Measurements from ENCODE around the gene PLD1.
A peak's percentile ranks its signal among the peaks of the same experiment; 100 is the strongest.
"Not testable (repeated sequence)": the region's sequence is repeated elsewhere in the genome, so short reads cannot be mapped to it uniquely, and the experiment has no call there.

The PLD1 gene, protein sequence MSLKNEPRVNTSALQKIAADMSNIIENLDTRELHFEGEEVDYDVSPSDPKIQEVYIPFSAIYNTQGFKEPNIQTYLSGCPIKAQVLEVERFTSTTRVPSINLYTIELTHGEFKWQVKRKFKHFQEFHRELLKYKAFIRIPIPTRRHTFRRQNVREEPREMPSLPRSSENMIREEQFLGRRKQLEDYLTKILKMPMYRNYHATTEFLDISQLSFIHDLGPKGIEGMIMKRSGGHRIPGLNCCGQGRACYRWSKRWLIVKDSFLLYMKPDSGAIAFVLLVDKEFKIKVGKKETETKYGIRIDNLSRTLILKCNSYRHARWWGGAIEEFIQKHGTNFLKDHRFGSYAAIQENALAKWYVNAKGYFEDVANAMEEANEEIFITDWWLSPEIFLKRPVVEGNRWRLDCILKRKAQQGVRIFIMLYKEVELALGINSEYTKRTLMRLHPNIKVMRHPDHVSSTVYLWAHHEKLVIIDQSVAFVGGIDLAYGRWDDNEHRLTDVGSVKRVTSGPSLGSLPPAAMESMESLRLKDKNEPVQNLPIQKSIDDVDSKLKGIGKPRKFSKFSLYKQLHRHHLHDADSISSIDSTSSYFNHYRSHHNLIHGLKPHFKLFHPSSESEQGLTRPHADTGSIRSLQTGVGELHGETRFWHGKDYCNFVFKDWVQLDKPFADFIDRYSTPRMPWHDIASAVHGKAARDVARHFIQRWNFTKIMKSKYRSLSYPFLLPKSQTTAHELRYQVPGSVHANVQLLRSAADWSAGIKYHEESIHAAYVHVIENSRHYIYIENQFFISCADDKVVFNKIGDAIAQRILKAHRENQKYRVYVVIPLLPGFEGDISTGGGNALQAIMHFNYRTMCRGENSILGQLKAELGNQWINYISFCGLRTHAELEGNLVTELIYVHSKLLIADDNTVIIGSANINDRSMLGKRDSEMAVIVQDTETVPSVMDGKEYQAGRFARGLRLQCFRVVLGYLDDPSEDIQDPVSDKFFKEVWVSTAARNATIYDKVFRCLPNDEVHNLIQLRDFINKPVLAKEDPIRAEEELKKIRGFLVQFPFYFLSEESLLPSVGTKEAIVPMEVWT

GRCh38 chr3:171809861-171810628 is at the start of gene PLD1:
PLD1 (minus strand) TSS chr3:171810483; CDS start chr3:171738051, 72,432 bp downstream.
- peak; percentile 97 for DNase-seq (ENCODE audit: low read depth)
- TF ChIP-seq, protein P1, sequence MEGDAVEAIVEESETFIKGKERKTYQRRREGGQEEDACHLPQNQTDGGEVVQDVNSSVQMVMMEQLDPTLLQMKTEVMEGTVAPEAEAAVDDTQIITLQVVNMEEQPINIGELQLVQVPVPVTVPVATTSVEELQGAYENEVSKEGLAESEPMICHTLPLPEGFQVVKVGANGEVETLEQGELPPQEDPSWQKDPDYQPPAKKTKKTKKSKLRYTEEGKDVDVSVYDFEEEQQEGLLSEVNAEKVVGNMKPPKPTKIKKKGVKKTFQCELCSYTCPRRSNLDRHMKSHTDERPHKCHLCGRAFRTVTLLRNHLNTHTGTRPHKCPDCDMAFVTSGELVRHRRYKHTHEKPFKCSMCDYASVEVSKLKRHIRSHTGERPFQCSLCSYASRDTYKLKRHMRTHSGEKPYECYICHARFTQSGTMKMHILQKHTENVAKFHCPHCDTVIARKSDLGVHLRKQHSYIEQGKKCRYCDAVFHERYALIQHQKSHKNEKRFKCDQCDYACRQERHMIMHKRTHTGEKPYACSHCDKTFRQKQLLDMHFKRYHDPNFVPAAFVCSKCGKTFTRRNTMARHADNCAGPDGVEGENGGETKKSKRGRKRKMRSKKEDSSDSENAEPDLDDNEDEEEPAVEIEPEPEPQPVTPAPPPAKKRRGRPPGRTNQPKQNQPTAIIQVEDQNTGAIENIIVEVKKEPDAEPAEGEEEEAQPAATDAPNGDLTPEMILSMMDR (conservative IDR thresholded peaks at IDR 0.05; ENCODE audit: low read length): 0 out of 2 replicates have a peak, but pooled peaks have one; percentile 9
- peak within 1 kb of the TSS; percentile 72 for H3K4me3 ChIP-seq (ENCODE audit: low read length)

DNA sequence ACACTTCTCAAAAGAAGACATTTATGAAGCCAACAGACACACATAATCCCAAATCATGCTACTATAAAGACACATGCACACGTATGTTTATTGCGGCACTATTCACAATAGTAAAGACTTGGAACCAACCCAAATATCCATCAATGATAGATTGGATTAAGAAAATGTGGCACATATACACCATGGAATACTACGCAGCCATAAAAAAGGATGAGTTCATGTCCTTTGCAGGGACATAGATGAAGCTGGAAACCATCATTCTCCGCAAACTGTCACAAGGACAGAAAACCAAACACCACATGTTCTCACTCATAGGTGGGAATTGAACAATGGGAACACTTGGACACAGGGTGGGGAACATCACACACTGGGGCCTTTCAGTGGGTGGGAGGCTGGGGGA is 48.5 kb upstream of the PLD1 start:
- not testable (repeated sequence) for H3K4me3 ChIP-seq (ENCODE audit: low read length); DNase-seq (ENCODE audit: low read depth)

DNA sequence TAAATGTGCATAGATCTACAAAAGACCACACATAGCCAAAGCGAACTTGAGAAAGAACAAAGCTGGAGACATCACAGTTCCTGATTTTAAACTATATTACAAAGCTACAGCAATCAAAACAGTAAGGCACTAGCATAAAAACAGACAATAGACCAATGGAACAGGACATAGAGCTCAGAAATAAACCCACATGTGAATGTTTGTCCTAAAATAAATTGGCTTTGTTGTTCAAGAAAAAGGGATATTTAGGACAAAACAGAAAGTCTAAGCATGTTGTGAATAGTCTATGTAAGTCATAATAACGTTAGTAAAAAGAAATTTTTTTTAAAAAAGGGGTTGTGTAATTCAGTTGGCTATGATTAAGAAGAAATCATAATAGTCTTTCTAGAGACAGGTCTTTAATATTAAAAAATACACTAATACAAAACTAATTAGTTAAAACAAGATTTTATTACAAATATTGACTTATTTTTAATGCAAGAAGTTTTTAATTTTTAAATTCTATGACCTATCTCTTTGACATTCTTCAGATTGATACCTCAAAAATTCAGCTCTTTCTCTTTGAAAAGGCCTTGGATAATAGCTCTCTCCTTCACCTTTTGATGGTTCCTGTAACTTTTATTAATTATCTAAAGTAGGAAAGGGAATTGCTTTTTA is 44.5 kb upstream of the PLD1 start:
- TF ChIP-seq, protein P1 (conservative IDR thresholded peaks at IDR 0.05; ENCODE audit: low read length): no peak
- DNase-seq (ENCODE audit: low read depth): no peak
- no peak overlapping the region for H3K4me3 ChIP-seq (ENCODE audit: low read length)

DNA sequence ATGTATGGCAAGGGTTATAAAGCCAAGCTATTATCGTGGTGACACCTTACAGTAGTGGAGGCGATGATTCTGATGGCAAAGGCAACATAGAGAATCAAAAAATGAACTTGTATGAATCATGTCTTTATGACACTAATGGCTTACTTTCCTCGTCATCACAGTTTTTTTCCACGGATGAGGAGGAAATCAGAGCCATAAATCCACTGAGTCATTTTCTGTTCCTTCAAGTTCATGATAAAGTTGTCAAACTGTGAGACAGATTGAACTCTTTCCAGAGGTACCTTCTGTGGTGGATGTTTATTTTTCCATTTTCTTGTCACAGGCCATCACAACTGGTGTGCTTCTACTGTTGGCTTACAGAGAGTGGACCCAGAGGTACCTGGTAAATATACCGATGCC is 41.4 kb upstream of the PLD1 start:
- no peak overlapping the region for H3K4me3 ChIP-seq (ENCODE audit: low read length)
- DNase-seq (ENCODE audit: low read depth): no peak
- TF ChIP-seq, protein P1 (conservative IDR thresholded peaks at IDR 0.05; ENCODE audit: low read length): no peak

- no peak for DNase-seq (ENCODE audit: low read depth)
- TF ChIP-seq, protein P1 (conservative IDR thresholded peaks at IDR 0.05; ENCODE audit: low read length): no peak
- H3K4me3 ChIP-seq (ENCODE audit: low read length): no peak overlapping the region
Measured at GRCh38 chr3:171850960-171851659, 40.8 kb upstream of the PLD1 start.

DNA sequence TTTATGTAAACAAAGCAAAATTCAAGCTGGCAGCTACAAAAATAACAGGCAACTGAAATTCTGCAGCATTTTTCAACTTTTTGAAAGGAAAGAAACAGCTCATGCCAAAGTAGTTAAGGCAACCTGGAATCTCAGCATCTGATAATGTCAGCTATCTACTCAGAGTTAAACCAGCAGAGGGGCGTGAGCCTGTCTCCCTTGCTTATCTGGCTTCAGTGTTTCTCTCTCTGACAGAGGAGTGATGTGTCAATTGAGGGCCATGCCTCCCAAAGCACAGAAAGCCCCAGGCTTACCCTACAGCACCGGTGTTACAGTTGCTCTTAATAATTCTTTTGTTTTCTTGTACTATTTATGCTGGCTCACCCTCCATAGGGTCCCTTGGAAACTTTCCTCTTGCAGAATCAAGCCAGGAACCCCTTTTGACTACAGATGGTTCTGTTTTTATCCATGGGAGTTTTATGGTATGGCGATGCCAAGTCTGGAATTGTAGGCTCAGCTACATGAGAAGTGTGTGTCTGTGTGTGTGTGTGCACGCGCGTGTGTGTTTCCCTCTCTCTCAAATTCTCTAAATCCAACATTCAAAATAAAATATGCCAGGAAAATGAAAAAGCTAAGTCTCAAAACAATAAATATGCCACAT is 40.2 kb upstream of the PLD1 start:
- DNase-seq (ENCODE audit: low read depth): no peak
- no peak overlapping the region for H3K4me3 ChIP-seq (ENCODE audit: low read length)
- TF ChIP-seq, protein P1 (conservative IDR thresholded peaks at IDR 0.05; ENCODE audit: low read length): no peak
